ENCODE measurements around the gene ST6GAL1.
"Not testable (repeated sequence)": the region's sequence is repeated elsewhere in the genome, so short reads cannot be mapped to it uniquely, and the experiment has no call there.

ST6GAL1 gene

DNA sequence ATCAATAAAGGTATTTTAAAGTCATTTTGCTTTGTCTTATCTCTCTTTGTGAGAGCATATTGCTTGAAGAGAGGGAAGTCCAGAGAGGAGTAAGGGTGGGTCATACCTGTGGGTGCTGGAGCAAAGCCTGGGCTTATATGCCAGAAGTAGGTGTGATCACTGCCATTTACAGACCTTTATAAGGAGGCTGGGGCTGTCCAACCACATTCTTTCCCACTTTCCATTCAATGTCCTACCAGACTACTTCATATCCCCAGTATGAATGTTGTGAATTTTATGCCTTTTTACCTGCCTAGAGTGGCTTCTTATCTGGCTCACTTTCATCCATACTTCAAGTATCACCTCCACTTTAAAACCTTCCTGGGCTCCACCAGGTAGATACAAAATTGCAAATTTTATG, 39.4 kb upstream of the ST6GAL1 start:
- H3K27ac ChIP-seq = no peak overlapping the region
- TF ChIP-seq CTCF (conservative IDR thresholded peaks at IDR 0.05) = no peak

DNA sequence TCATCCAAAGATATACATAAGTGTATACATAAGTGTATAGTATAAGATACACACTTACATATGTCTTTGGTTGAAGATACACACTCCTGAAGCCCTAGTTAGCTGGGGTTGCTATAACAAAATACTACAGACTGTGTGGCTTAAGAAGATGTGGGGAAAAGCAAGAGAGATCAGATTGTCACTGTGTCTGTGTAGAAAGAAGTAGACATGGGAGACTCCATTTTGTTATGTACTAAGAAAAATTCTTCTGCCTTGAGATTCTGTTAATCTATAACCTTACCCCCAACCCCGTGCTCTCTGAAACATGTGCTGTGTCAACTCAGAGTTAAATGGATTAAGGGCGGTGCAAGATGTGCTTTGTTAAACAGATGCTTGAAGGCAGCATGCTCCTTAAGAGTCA, 37.3 kb upstream of the ST6GAL1 start:
- H3K27ac ChIP-seq = not testable (repeated sequence)

DNA sequence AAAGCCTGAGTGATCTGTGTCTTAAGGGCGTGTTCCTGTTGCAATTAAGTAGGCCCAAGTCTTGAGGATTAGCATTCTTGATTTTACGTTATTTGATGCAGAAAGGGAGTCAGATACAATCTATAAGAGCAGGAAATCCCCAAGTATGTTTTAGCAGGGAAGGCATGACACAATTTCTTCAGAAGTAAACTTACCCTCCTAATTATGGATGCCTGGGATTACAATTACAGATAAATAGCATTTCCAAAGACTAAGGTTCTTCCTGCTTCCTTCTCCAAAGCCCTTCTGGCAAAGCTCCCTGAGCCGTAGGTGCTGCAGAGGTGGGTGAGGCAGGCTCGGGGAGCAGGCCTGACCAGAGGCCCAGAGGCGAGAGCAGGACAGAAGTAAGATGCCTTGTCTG, 34.9 kb upstream of the ST6GAL1 start:
- H3K27ac ChIP-seq = no peak overlapping the region
- no peak for TF ChIP-seq CTCF (conservative IDR thresholded peaks at IDR 0.05)

DNA sequence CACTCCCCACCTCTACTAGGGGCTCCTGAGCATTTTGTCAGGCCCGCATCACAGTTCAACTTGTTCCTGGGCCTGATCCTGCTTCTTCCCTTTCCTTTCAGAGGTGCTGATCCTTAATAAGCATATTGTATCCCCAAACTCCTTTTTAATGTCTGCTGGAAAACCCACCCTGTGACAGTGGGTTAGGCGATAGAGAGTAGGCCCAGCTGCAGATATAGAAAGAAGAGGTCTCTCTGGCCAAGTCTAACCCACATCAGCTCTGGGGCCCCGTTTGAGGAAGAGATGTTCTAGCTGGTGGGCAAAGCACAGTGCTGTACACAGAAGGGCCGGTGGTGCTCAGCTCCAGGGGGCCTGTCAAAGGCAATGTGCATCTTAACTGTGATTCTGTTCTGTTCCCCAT, 34.3 kb upstream of the ST6GAL1 start:
- no peak overlapping the region for H3K27ac ChIP-seq

DNA sequence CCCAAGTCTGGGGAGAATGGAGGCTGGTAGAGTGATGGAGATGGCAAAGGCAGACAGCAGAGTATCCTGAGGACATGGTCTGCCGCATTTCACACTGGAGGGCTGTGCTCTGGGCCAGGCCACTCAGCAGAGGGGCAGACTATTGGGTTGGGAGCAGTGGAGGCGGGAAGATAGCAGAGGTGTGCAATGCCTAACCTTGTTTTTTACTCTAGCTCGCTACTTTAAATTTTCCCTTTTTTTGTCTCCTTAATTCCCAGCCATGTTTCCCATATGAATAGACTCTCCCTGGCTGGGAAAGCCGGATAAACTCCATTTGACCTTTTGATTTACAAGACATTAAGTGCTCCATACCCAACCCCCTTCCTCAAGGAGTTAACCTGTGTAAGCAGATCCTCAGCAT, 33.5 kb upstream of the ST6GAL1 start:
- TF ChIP-seq CTCF (conservative IDR thresholded peaks at IDR 0.05) = no peak
- H3K27ac ChIP-seq = no peak overlapping the region

More for the DNA sequence above, 34.3 kb upstream of the ST6GAL1 start:
- no peak for TF ChIP-seq CTCF (conservative IDR thresholded peaks at IDR 0.05)

DNA sequence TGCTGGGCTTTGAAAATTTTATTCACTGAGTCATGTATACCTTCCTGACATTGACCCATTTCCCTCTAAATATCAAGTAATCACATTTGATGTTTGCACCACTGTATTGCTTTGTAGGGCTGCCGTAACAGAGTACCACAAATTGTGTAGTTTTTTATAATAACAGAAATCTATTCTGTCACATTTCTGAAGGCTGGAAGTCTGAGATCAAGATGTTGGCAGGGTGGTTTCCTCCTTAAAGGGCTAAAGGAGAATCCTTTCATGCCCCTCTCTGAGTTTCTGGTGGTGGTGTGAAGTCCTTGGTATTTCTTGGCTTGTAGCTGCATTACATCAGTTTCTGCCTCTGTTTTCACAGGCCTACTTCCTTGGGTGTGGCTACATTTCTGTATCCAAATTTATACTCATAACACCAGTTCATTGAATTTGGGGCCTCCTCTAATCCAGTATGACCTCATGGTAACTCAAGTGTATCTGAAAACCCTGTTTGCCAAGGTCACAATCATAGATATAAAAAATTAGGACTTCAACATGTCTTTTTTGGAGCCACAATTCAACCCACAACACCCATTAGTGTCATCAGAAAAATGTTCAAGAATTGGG, 29.1 kb upstream of the ST6GAL1 start:
- TF ChIP-seq CTCF (conservative IDR thresholded peaks at IDR 0.05) = no peak
- no peak overlapping the region for H3K27ac ChIP-seq

- TF ChIP-seq CTCF (conservative IDR thresholded peaks at IDR 0.05) = no peak
- H3K27ac ChIP-seq = no peak overlapping the region
Measured at GRCh38 chr3:186902154-186902553, 28.2 kb upstream of the ST6GAL1 start.

DNA sequence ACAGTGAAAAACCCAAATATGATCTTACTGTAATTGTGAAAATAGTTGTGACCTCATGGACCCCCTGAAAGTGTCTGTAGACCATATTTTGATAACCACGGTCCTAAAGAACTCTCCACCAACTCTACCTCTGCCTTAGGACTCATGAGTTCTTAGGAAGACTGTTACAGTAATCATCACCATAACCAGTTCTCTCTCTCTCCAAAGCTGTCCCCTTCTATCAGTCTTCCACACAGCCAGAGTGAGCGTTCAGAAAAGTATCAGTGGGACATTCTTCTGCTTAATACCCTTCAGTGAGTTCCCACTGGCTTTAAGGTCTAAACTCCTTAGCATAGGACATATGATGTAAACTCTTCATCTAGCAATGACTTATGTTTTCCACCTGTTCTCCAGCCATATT, 27.6 kb upstream of the ST6GAL1 start:
- H3K27ac ChIP-seq = no peak overlapping the region
- TF ChIP-seq CTCF (conservative IDR thresholded peaks at IDR 0.05) = no peak

- not testable (repeated sequence) for H3K27ac ChIP-seq
Measured at GRCh38 chr3:186903676-186904075, 26.6 kb upstream of the ST6GAL1 start.

- H3K27ac ChIP-seq = not testable (repeated sequence)
Measured at GRCh38 chr3:186907075-186907474, 23.3 kb upstream of the ST6GAL1 start.
